H9 (cell line): ENCODE data around the gene ITGA11. TPM values are rescaled to one million over a fixed set of nuclear protein-coding genes. Genes with fewer than 3 reads are reported as not detected.

Experiments used
- DNase-seq: peaks from one replicate; pipeline ENCODE4 v3.0.0-alpha.2; 2017
- H2AFZ ChIP-seq: one replicate; pipeline ENCODE4 v1.6.1; 2013; ENCODE audit warnings: mild to moderate bottlenecking, low read length, control low read depth, moderate library complexity
- H2AK5ac ChIP-seq: 2 replicates; pipeline ENCODE4 v1.6.1; 2013; ENCODE audit warnings: low read length, control low read depth, mixed read lengths; ENCODE audit not compliant: insufficient read length
- H2BK120ac ChIP-seq: one replicate; pipeline ENCODE4 v1.6.1; 2013; ENCODE audit warnings: low read depth, mild to moderate bottlenecking, low read length, control low read depth, inconsistent platforms; ENCODE audit not compliant: poor library complexity, severe bottlenecking
- H2BK12ac ChIP-seq: 2 replicates; pipeline ENCODE4 v1.6.1; 2013; ENCODE audit warnings: low read length, control low read depth, mixed read lengths, low read depth; ENCODE audit not compliant: insufficient read length
- H2BK15ac ChIP-seq: 2 replicates; pipeline ENCODE4 v1.6.1; 2013; ENCODE audit warnings: low read depth, low read length, control low read depth
- H2BK20ac ChIP-seq: one replicate; pipeline ENCODE4 v1.6.1; 2013; ENCODE audit warnings: low read depth, mild to moderate bottlenecking, low read length, control low read depth, inconsistent platforms; ENCODE audit not compliant: poor library complexity, severe bottlenecking
- H2BK5ac ChIP-seq: 2 replicates; pipeline ENCODE4 v1.6.1; 2013; ENCODE audit warnings: low read length, control low read depth, mixed read lengths; ENCODE audit not compliant: insufficient read length
- H3K14ac ChIP-seq: 2 replicates; pipeline ENCODE4 v1.6.1; 2013; ENCODE audit warnings: low read length, control low read depth; ENCODE audit not compliant: insufficient read depth
- H3K18ac ChIP-seq: 2 replicates; pipeline ENCODE4 v1.6.1; 2013; ENCODE audit warnings: low read depth, mild to moderate bottlenecking, mixed read lengths, low read length, control low read depth; ENCODE audit not compliant: insufficient read length
- H3K23ac ChIP-seq: 2 replicates; pipeline ENCODE4 v1.6.1; 2013; ENCODE audit warnings: low read length, control low read depth, mixed read lengths, low read depth; ENCODE audit not compliant: insufficient read length
- H3K23me2 ChIP-seq: 2 replicates; pipeline ENCODE4 v1.6.1; 2013; ENCODE audit warnings: low read depth, mild to moderate bottlenecking, mixed read lengths, low read length, control low read depth; ENCODE audit not compliant: insufficient read length, poor library complexity, severe bottlenecking
- H3K27ac ChIP-seq: 2 replicates; pipeline ENCODE4 v1.5.1; 2013; ENCODE audit warnings: low read length, control low read depth, mixed read lengths, low read depth; ENCODE audit not compliant: insufficient read length
- H3K27me3 ChIP-seq: 2 replicates; pipeline ENCODE4 v1.6.1; 2013; ENCODE audit warnings: low read length, control low read depth, inconsistent platforms; ENCODE audit not compliant: insufficient read depth
- H3K4ac ChIP-seq: 2 replicates; pipeline ENCODE4 v1.6.1; 2013; ENCODE audit warnings: low read depth, mild to moderate bottlenecking, control low read depth, inconsistent platforms, low read length, moderate library complexity
- H3K4me1 ChIP-seq: 2 replicates; pipeline ENCODE4 v1.6.1; 2013; ENCODE audit warnings: low read length, control low read depth, inconsistent platforms; ENCODE audit not compliant: insufficient read depth
- H3K4me2 ChIP-seq: 2 replicates; pipeline ENCODE4 v1.6.1; 2013; ENCODE audit warnings: low read length, control low read depth, mixed read lengths; ENCODE audit not compliant: insufficient read length, insufficient read depth
- H3K56ac ChIP-seq: 2 replicates; pipeline ENCODE4 v1.6.1; 2013; ENCODE audit warnings: low read depth, mild to moderate bottlenecking, mixed read lengths, low read length, control low read depth; ENCODE audit not compliant: insufficient read length
- H3K79me1 ChIP-seq: 2 replicates; pipeline ENCODE4 v1.6.1; 2013; ENCODE audit warnings: low read depth, mild to moderate bottlenecking, moderate library complexity, low read length, control low read depth, inconsistent platforms; ENCODE audit not compliant: insufficient read depth, poor library complexity, severe bottlenecking
- H3K79me2 ChIP-seq: 2 replicates; pipeline ENCODE4 v1.6.1; 2013; ENCODE audit warnings: low read length, control low read depth, inconsistent platforms; ENCODE audit not compliant: insufficient read depth
- H3K9ac ChIP-seq: 2 replicates; pipeline ENCODE4 v1.6.1; 2013; ENCODE audit warnings: low read length, control low read depth, mixed read lengths; ENCODE audit not compliant: insufficient read length; ENCODE audit errors: extremely low read depth
- H3K9me3 ChIP-seq: one replicate; pipeline ENCODE4 v1.6.1; 2013; ENCODE audit warnings: low read depth, low read length, inconsistent platforms; ENCODE audit not compliant: control insufficient read depth
- H3T11ph ChIP-seq: one replicate; pipeline ENCODE4 v1.6.1; 2013; ENCODE audit warnings: mild to moderate bottlenecking, low read length, control low read depth, inconsistent platforms
- H4K20me1 ChIP-seq: one replicate; pipeline ENCODE4 v1.6.1; 2013; ENCODE audit not compliant: control insufficient read depth, insufficient read length, insufficient read depth
- H4K5ac ChIP-seq: 2 replicates; pipeline ENCODE4 v1.6.1; 2013; ENCODE audit warnings: low read depth, mild to moderate bottlenecking, mixed read lengths, low read length, control low read depth; ENCODE audit not compliant: insufficient read length
- H4K8ac ChIP-seq: replicated peaks from 2 replicates; pipeline ENCODE4 v1.6.1; 2013; ENCODE audit warnings: low read length, control low read depth, mixed read lengths, low read depth; ENCODE audit not compliant: insufficient read length
- H4K91ac ChIP-seq: 2 replicates; pipeline ENCODE4 v1.6.1; 2013; ENCODE audit warnings: low read depth, mild to moderate bottlenecking, moderate library complexity, mixed read lengths, low read length, control low read depth; ENCODE audit not compliant: insufficient read length
- H3K27ac Mint-ChIP-seq, 3 experiments: 2 replicates in 2 of 3; 3 replicates in 1 of 3; pipeline ENCODE4 v1.8.0; 2020 to 2021; ENCODE audit warnings: mixed read lengths in 3 of 3, mild to moderate bottlenecking in 1 of 3, moderate library complexity in 1 of 3
- H3K27me3 Mint-ChIP-seq: 2 replicates; pipeline ENCODE4 v1.8.0; 2021; ENCODE audit warnings: low read depth, mild to moderate bottlenecking, moderate library complexity, mixed read lengths
- H3K36me3 Mint-ChIP-seq, 3 experiments: 2 replicates in 2 of 3; 3 replicates in 1 of 3; pipeline ENCODE4 v1.8.0; 2020 to 2021; ENCODE audit warnings: low read depth in 3 of 3, mixed read lengths in 3 of 3; ENCODE audit not compliant: insufficient read depth in 1 of 3
- H3K4me1 Mint-ChIP-seq, 2 experiments: 2 replicates each; pipeline ENCODE4 v1.8.0; 2020; ENCODE audit warnings: mixed read lengths in 2 of 2
- H3K4me3 Mint-ChIP-seq, 2 experiments: 2 replicates in 1 of 2; 3 replicates in 1 of 2; pipeline ENCODE4 v1.8.0; 2020 to 2021; ENCODE audit warnings: mild to moderate bottlenecking in 2 of 2, mixed read lengths in 2 of 2, moderate library complexity in 1 of 2
- H3K9me3 Mint-ChIP-seq, 2 experiments: 2 replicates in 1 of 2; 3 replicates in 1 of 2; pipeline ENCODE4 v1.8.0; 2020; ENCODE audit warnings: mild to moderate bottlenecking in 2 of 2, mixed read lengths in 2 of 2, moderate library complexity in 1 of 2
- CTCF ChIP-seq: fragments of 200-600 bp; sonication (generic); conservative IDR thresholded peaks from 3 replicates; pipeline ENCODE4 v1.8.0; 2021; ENCODE audit warnings: antibody characterized with exemption, mild to moderate bottlenecking
- WGBS: extraction: QIAGEN DNeasy Blood & Tissue Kit; methylation state at CpG from one replicate; pipeline ENCODE4 v1.1.7; 2013; ENCODE audit warnings: missing lambda C conversion rate, low lambda C conversion rate, mixed read lengths; ENCODE audit not compliant: insufficient read length; ENCODE audit errors: extremely low coverage; 5-methylcytosine and 5-hydroxymethylcytosine counted together
- total RNA-seq: library from RNA; stranded (reverse); gene quantifications from 2 replicates; pipeline ENCODE4 v1.2.1, GENCODE V29; 2021

The ITGA11 gene
- total RNA-seq, 1 experiment from 2014 or later: 0.07 TPM

- H3K36me3 Mint-ChIP-seq: no peaks in the 10 kb centered on the region
- H3K18ac ChIP-seq: no peak overlapping the region
- no peak overlapping the region for H3K4ac ChIP-seq
- H3K14ac ChIP-seq: no peak overlapping the region
- WGBS: no CpG with 5 or more reads among the region's 7 CpGs
- no peak overlapping the region for H3K23ac ChIP-seq
- no peak overlapping the region for H3K4me2 ChIP-seq
- H3K9me3 Mint-ChIP-seq: no peaks in the 10 kb centered on the region
- no peaks in the 10 kb centered on the region for H3K23me2 ChIP-seq
- no peak overlapping the region for H2BK20ac ChIP-seq
- H4K91ac ChIP-seq: no peak overlapping the region
- peak; percentile 27 for DNase-seq
- H2BK5ac ChIP-seq: no peak overlapping the region
- no peak for TF ChIP-seq CTCF
- H3K9ac ChIP-seq: no peak overlapping the region
- no peak overlapping the region for H2AFZ ChIP-seq
- no peak overlapping the region for H2AK5ac ChIP-seq
- no peaks in the 10 kb centered on the region for H3K9me3 ChIP-seq
- H4K5ac ChIP-seq: no peak overlapping the region
- H4K8ac ChIP-seq: no peak overlapping the region
- H3K4me3 Mint-ChIP-seq: no peak overlapping the region
- no peak overlapping the region for H3T11ph ChIP-seq
- no peak overlapping the region for H2BK15ac ChIP-seq
- H3K79me2 ChIP-seq: no peaks in the 10 kb centered on the region
- no peak overlapping the region for H2BK120ac ChIP-seq
- H3K27ac ChIP-seq: no peak overlapping the region
- no peaks in the 10 kb centered on the region; the same call in 1 of the 2 replicates for H3K4me1 ChIP-seq
- H3K27ac Mint-ChIP-seq: peak overlapping the region in 2 of 3 experiments; percentile 34 to 56; a peak in 2 of 7 replicates
- H4K20me1 ChIP-seq: no peaks in the 10 kb centered on the region
- no peaks in the 10 kb centered on the region for H3K79me1 ChIP-seq
- H3K56ac ChIP-seq: no peak overlapping the region
- no peak overlapping the region for H2BK12ac ChIP-seq
- H3K27me3 ChIP-seq: no peaks in the 10 kb centered on the region
- H3K4me1 Mint-ChIP-seq: peaks cover 33 to 62% of the 10 kb centered on the region in 2 experiments
- H3K27me3 Mint-ChIP-seq: peaks cover 2% of the 10 kb centered on the region; the same call in 1 of the 2 replicates
Measured at GRCh38 chr15:68310178-68310803, 121.7 kb downstream of the ITGA11 start.
